Measurements from ENCODE around the gene FGF18. TPM values are rescaled to one million over a fixed set of nuclear protein-coding genes. Genes with fewer than 3 reads are reported as not detected.
A peak's percentile ranks its signal among the peaks of the same experiment; 100 is the strongest.

Gene FGF18
- total RNA-seq, 1 donor from 2014 or later: 2.6 TPM

DNA sequence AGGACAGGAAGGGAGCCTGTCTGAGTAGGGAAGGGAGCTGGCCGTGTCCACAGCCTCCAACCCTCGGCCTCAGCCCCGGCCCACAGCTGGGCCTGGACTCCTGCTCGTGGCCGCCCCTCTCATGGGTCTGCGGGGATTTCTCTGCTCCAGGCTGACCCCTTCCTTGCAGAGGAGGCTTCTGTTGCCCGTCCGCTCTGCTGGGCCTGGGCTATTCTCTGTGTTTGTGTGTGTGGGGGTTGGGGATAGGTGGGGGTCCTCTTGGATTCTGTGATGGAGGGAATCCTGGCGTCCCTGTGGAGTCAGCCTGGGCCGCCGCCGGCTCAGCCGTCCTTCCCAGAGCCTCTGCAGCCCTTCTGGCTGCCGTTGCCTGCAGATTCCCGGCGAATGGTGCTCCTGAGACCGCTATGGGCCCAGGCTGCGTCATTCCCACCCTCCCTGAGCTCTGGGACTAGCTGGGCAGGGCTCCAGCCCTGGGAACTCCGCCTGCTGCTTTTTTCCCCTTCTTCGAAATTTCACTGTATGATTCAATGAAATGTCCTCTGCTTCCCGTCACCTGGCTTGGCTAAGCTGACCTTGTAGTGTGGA is 64.2 kb downstream of the FGF18 start:
- H3K4me3 Mint-ChIP-seq (ENCODE audit: low read depth): no peak overlapping the region
- H3K27ac Mint-ChIP-seq: no peak overlapping the region
- DNase-seq (ENCODE audit: low spot score, unreplicated experiment): no peak
- peaks cover 25% of the 10 kb centered on the region for H3K27me3 Mint-ChIP-seq
- H3K9me3 Mint-ChIP-seq (ENCODE audit: low read depth): no peaks in the 10 kb centered on the region
- H3K4me1 Mint-ChIP-seq (ENCODE audit: low read depth): peaks cover 2% of the 10 kb centered on the region
- H3K36me3 Mint-ChIP-seq (ENCODE audit: insufficient read depth): no peaks in the 10 kb centered on the region
- TF ChIP-seq, protein P1, sequence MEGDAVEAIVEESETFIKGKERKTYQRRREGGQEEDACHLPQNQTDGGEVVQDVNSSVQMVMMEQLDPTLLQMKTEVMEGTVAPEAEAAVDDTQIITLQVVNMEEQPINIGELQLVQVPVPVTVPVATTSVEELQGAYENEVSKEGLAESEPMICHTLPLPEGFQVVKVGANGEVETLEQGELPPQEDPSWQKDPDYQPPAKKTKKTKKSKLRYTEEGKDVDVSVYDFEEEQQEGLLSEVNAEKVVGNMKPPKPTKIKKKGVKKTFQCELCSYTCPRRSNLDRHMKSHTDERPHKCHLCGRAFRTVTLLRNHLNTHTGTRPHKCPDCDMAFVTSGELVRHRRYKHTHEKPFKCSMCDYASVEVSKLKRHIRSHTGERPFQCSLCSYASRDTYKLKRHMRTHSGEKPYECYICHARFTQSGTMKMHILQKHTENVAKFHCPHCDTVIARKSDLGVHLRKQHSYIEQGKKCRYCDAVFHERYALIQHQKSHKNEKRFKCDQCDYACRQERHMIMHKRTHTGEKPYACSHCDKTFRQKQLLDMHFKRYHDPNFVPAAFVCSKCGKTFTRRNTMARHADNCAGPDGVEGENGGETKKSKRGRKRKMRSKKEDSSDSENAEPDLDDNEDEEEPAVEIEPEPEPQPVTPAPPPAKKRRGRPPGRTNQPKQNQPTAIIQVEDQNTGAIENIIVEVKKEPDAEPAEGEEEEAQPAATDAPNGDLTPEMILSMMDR (IDR thresholded peaks at IDR 0.05; ENCODE audit: unreplicated experiment): no peak

DNA sequence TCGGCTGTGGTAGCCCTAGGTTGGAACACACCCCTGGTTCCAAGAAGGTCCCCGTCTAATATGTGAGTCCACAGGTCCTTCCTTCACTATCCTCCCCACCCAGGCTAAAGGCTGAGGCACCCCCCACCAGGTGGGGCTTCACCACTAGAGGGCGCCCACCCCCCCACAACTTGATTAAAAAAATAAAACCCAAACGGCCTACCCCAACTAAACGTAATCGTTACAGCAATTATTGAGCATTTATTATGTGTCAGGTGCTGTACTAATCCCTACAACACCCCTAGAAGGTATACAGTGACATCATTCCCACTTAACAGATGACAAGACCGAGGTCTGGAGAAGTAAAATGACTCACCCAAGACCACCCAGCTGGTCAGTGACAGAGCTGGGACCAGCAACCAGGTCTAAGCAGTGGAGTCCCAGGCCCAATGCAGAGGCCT is 65.0 kb downstream of the FGF18 start:
- H3K36me3 Mint-ChIP-seq (ENCODE audit: insufficient read depth): no peaks in the 10 kb centered on the region
- no peak overlapping the region for H3K27ac Mint-ChIP-seq
- H3K9me3 Mint-ChIP-seq (ENCODE audit: low read depth): no peaks in the 10 kb centered on the region
- DNase-seq (ENCODE audit: low spot score, unreplicated experiment): no peak
- peaks cover 26% of the 10 kb centered on the region for H3K27me3 Mint-ChIP-seq
- peaks cover 2% of the 10 kb centered on the region for H3K4me1 Mint-ChIP-seq (ENCODE audit: low read depth)
- H3K4me3 Mint-ChIP-seq (ENCODE audit: low read depth): no peak overlapping the region
- TF ChIP-seq, protein P1 (IDR thresholded peaks at IDR 0.05; ENCODE audit: unreplicated experiment): peak; percentile 61

DNA sequence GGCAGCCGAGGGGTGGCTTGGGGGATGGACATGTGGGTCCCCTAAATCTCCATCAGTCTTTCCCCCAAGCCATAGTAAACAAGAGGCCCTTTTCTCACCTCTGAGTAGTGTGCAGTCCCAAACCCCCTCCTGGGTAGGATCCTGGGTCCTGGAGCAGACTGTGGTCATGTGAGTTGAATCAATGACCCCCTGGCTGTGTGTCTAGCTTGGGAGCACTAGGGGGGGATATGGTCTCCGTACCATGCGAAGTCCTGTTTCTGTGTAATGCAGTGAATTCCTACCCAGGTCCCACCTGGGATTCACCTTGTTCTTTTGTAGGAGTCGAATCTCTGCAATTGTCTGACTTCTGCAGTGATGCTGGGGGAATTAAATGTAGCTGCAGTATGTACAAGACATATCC is 66.2 kb downstream of the FGF18 start:
- H3K27me3 Mint-ChIP-seq: peaks cover 24% of the 10 kb centered on the region
- no peaks in the 10 kb centered on the region for H3K9me3 Mint-ChIP-seq (ENCODE audit: low read depth)
- H3K27ac Mint-ChIP-seq: no peak overlapping the region
- TF ChIP-seq, protein P1 (IDR thresholded peaks at IDR 0.05; ENCODE audit: unreplicated experiment): no peak
- H3K36me3 Mint-ChIP-seq (ENCODE audit: insufficient read depth): no peaks in the 10 kb centered on the region
- H3K4me3 Mint-ChIP-seq (ENCODE audit: low read depth): no peak overlapping the region
- no peak for DNase-seq (ENCODE audit: low spot score, unreplicated experiment)
- no peaks in the 10 kb centered on the region for H3K4me1 Mint-ChIP-seq (ENCODE audit: low read depth)

DNA sequence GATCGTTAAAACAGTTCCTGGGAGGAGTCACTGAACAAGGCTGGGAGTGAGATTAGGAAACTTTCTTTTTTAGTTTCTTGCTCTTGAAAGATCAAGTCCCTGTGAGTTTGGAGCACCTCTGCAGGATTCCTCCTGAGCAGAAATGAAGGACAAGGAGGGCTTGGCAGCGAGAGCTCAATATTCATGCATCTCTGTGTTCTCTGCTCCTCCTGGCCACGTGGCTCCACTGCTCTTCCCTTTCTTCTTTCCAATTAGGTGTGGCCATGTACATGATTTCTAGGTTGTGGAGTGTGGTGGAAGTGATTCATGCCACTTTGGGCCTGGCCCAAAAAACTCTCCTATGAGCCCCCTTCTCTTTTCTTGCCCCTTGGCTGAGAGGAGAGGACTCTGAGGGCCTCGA is 67.2 kb downstream of the FGF18 start:
- Mint-ChIP-seq H3K36me3 (ENCODE audit: insufficient read depth) (no peaks in the 10 kb centered on the region), H3K4me3 (ENCODE audit: low read depth) (no peak overlapping the region), H3K27me3 (peaks cover 23% of the 10 kb centered on the region), H3K9me3 (ENCODE audit: low read depth) (no peaks in the 10 kb centered on the region), H3K27ac (no peak overlapping the region), H3K4me1 (ENCODE audit: low read depth) (no peaks in the 10 kb centered on the region)
- no peak for DNase-seq (ENCODE audit: low spot score, unreplicated experiment)
- TF ChIP-seq, protein P1 (IDR thresholded peaks at IDR 0.05; ENCODE audit: unreplicated experiment): no peak

DNA sequence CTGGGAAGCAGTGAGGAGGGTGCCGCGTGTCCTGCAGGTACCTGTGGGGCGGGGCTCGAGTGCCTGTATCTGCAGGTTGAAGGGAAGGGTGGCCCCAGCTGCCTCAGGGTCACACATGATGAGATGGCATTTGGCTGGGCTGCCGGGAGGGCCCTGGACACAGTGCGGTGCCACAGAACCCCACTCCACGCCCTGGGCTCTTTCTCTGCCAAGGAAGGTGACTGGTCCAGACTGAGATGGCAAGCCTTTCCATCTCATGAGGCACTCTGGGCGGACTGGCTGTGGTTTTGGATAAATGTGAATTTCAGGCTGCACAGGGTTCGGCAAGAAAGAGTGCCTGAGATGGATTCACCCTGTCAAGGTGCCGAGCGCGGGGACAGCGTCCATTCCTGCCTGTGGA is 69.4 kb downstream of the FGF18 start:
- no peaks in the 10 kb centered on the region for H3K9me3 Mint-ChIP-seq (ENCODE audit: low read depth)
- peaks cover under 1% of the 10 kb centered on the region for H3K4me1 Mint-ChIP-seq (ENCODE audit: low read depth)
- H3K4me3 Mint-ChIP-seq (ENCODE audit: low read depth): no peak overlapping the region
- no peak for DNase-seq (ENCODE audit: low spot score, unreplicated experiment)
- H3K27me3 Mint-ChIP-seq: peaks cover 23% of the 10 kb centered on the region
- TF ChIP-seq, protein P1 (IDR thresholded peaks at IDR 0.05; ENCODE audit: unreplicated experiment): no peak
- H3K36me3 Mint-ChIP-seq (ENCODE audit: insufficient read depth): no peaks in the 10 kb centered on the region
- no peak overlapping the region for H3K27ac Mint-ChIP-seq

Measured in progenitor cell of endocrine pancreas (in vitro differentiated cells).